ENCODE measurements around the gene CEPT1.
A peak's percentile ranks its signal among the peaks of the same experiment; 100 is the strongest.

The CEPT1 gene

DNA sequence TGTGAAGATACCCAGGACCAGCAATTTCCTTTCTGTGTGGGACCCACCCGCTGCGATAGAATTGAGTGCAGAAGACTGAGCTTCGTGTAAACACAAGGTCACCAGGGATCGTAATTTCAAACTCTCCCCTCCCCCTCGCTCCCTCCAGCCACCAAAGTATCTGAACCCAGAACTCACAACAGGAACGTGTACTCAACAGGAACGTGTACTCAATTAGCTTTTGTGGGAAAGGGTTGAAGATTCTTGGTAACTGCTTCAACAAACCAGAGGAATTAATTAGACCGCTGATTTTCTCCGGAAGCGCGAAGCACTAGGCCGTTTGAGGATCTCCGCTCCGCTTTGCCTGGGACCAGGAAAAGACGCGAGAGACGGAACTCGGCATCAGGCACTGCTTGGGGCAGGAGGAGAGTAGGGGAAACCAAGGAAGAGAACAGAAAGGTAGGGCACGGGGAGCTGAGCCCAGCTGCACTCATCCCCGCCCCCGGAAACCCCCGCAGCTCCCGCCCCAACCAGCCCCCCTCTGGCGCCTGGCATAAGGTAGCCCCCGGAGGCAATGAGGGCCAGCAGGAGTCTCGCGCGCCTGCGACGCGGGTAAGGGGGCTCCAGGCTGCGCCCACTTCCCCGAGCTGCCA lies 583 bp upstream of the CEPT1 start:
- Histone ChIP-seq H3K36me3 (ENCODE audit: insufficient read depth, low read length) (peaks cover 29% of the 10 kb centered on the region), H3K9me3 (ENCODE audit: insufficient read depth, low read length, severe bottlenecking) (no peaks in the 10 kb centered on the region), H3K27ac (ENCODE audit: low read length) (peak overlapping the region; percentile 90), H3K27me3 (ENCODE audit: insufficient read depth, low read length, poor library complexity) (no peaks in the 10 kb centered on the region), H3K4me1 (ENCODE audit: insufficient read depth, low read length) (peaks cover 52% of the 10 kb centered on the region), H3K4me3 (ENCODE audit: low read depth in 1 of 2, low read length in 2 of 2) (peak overlapping the region; percentile 89 to 90; a peak in 3 of 4 replicates), H3K9ac (ENCODE audit: low read depth, low read length) (peak overlapping the region; percentile 67), H3K4me2 (ENCODE audit: insufficient read depth, low read length) (peak overlapping the region; percentile 88), H3K79me2 (ENCODE audit: insufficient read depth, low read length) (peaks cover 72% of the 10 kb centered on the region), H4K20me1 (ENCODE audit: insufficient read depth, low read length) (peaks cover 16% of the 10 kb centered on the region; the same call in 1 of the 2 replicates), H2AFZ (ENCODE audit: low read depth, low read length) (peak overlapping the region; percentile 86)
- TF ChIP-seq, protein P1, sequence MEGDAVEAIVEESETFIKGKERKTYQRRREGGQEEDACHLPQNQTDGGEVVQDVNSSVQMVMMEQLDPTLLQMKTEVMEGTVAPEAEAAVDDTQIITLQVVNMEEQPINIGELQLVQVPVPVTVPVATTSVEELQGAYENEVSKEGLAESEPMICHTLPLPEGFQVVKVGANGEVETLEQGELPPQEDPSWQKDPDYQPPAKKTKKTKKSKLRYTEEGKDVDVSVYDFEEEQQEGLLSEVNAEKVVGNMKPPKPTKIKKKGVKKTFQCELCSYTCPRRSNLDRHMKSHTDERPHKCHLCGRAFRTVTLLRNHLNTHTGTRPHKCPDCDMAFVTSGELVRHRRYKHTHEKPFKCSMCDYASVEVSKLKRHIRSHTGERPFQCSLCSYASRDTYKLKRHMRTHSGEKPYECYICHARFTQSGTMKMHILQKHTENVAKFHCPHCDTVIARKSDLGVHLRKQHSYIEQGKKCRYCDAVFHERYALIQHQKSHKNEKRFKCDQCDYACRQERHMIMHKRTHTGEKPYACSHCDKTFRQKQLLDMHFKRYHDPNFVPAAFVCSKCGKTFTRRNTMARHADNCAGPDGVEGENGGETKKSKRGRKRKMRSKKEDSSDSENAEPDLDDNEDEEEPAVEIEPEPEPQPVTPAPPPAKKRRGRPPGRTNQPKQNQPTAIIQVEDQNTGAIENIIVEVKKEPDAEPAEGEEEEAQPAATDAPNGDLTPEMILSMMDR (IDR thresholded peaks at IDR 0.05; ENCODE audit: borderline replicate concordance, extremely low read depth, low read length, poor library complexity, severe bottlenecking), result no peak
- no peak for TF ChIP-seq EZH2 (IDR thresholded peaks at IDR 0.05; ENCODE audit: borderline replicate concordance, low read depth, low read length, severe bottlenecking)
- DNase-seq (peak; percentile 87), ATAC-seq (ENCODE audit: insufficient read depth, low read depth) (peak; percentile 84)

DNA sequence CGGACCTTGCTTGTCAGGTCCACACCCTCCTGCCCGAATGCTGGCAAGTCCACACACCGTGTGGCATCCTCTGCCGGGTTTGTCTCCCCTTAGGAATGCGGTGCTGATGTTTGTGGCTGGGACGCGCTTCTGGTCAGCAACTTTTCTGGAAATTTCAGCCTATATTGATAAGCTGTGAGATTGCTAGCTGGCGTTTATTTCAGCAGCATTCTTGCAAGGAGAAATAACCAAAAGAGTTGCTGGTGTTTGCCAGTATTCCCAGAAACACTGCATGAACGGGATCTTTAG lies 601 bp downstream of the CEPT1 start:
- Histone ChIP-seq H3K9me3 (ENCODE audit: insufficient read depth, low read length, severe bottlenecking) (no peaks in the 10 kb centered on the region), H3K4me2 (ENCODE audit: insufficient read depth, low read length) (peak overlapping the region; percentile 88), H3K27me3 (ENCODE audit: insufficient read depth, low read length, poor library complexity) (no peaks in the 10 kb centered on the region), H3K36me3 (ENCODE audit: insufficient read depth, low read length) (peaks cover 25% of the 10 kb centered on the region), H3K79me2 (ENCODE audit: insufficient read depth, low read length) (peaks cover 84% of the 10 kb centered on the region), H3K9ac (ENCODE audit: low read depth, low read length) (peak overlapping the region; percentile 67), H4K20me1 (ENCODE audit: insufficient read depth, low read length) (peaks cover 19% of the 10 kb centered on the region), H3K4me1 (ENCODE audit: insufficient read depth, low read length) (peaks cover 58% of the 10 kb centered on the region), H2AFZ (ENCODE audit: low read depth, low read length) (peak overlapping the region; percentile 86), H3K4me3 (ENCODE audit: low read depth in 1 of 2, low read length in 2 of 2) (peak overlapping the region; percentile 89 to 90), H3K27ac (ENCODE audit: low read length) (peak overlapping the region; percentile 90)
- DNase-seq, result no peak
- no peak for ATAC-seq (ENCODE audit: insufficient read depth, low read depth)
- TF ChIP-seq EZH2 (IDR thresholded peaks at IDR 0.05; ENCODE audit: borderline replicate concordance, low read depth, low read length, severe bottlenecking), result no peak
- TF ChIP-seq, protein P1 (IDR thresholded peaks at IDR 0.05; ENCODE audit: borderline replicate concordance, extremely low read depth, low read length, poor library complexity, severe bottlenecking), result no peak

DNA sequence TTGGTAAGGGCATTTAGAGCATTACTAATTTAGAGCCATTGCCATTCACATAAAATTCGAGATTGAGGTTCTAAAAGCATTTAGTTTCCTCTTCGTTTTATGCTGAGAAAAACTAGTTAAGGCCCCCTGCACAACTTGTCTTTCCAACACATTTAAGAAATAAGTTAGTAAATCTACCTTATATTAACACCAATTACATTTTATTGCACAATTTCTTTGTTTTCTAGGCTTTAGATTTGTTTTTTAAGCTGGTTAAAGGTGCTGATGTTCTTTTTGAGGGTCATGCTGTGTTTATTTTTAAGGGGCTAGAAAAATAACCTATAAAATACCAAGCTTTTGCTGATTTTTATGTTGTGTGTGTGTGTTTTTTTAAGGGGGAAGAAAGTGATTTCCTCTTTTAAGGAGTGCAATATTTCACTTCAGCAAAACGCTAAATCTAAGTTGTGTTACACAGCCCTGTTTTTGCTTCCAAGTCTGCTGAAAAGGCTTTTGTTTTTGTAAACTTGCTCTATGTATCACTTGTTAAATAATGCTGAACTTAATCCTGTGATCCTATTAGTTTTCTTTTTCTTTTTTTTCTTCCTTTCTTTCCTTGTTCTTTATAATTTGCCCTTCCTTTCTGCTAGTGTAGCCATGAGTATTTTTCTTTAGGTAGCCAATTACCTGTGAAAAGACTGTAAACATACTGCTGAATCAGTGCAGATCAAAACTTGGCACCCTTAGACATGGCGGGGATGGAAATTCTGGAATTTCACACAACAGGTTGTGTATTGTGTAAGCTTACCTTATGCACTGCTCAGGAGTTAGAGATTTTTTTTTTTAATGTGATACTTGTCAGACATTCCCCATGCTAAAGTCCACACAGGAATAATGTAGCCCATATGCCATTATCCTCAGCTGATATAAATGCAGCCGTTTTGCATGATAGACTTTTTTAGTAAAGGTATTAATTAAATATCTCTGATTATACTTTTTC lies 1.5 kb downstream of the CEPT1 start:
- peak overlapping the region; percentile 89 to 90 for H3K4me3 ChIP-seq (ENCODE audit: low read depth in 1 of 2, low read length in 2 of 2)
- peaks cover 18% of the 10 kb centered on the region for H3K36me3 ChIP-seq (ENCODE audit: insufficient read depth, low read length)
- H3K79me2 ChIP-seq (ENCODE audit: insufficient read depth, low read length), result peaks cover 93% of the 10 kb centered on the region
- TF ChIP-seq, protein P1 (IDR thresholded peaks at IDR 0.05; ENCODE audit: borderline replicate concordance, extremely low read depth, low read length, poor library complexity, severe bottlenecking), result no peak
- TF ChIP-seq EZH2 (IDR thresholded peaks at IDR 0.05; ENCODE audit: borderline replicate concordance, low read depth, low read length, severe bottlenecking), result no peak
- peaks cover 23% of the 10 kb centered on the region for H4K20me1 ChIP-seq (ENCODE audit: insufficient read depth, low read length)
- peak overlapping the region; percentile 90 for H3K27ac ChIP-seq (ENCODE audit: low read length)
- DNase-seq (no peak), ATAC-seq (ENCODE audit: insufficient read depth, low read depth) (no peak)
- peak overlapping the region; percentile 88 for H3K4me2 ChIP-seq (ENCODE audit: insufficient read depth, low read length)
- no peak overlapping the region for H2AFZ ChIP-seq (ENCODE audit: low read depth, low read length)
- no peaks in the 10 kb centered on the region for H3K27me3 ChIP-seq (ENCODE audit: insufficient read depth, low read length, poor library complexity)
- peak overlapping the region; percentile 67 for H3K9ac ChIP-seq (ENCODE audit: low read depth, low read length)
- H3K9me3 ChIP-seq (ENCODE audit: insufficient read depth, low read length, severe bottlenecking), result no peaks in the 10 kb centered on the region
- H3K4me1 ChIP-seq (ENCODE audit: insufficient read depth, low read length), result peaks cover 60% of the 10 kb centered on the region
